Measurements from ENCODE around the gene GNAL.

GRCh38 chr18:11653521-11653920 is 35.5 kb upstream of the GNAL start:
- TF ChIP-seq POLR2AphosphoS5 (IDR thresholded peaks at IDR 0.05; ENCODE audit: borderline replicate concordance, low read depth, low read length) (no peak), EZH2 (IDR thresholded peaks at IDR 0.05) (no peak), FOXP2 (optimal IDR thresholded peaks at IDR 0.05; ENCODE audit: control extremely low read depth, extremely low read length, insufficient read depth) (no peak)
